Astrocyte (in vitro differentiated cells and primary cell): Measurements from ENCODE around the gene FSD1.

Source experiments
- CTCF ChIP-seq: IDR thresholded peaks from 2 replicates; pipeline ENCODE4 v1.5.1; 2011; ENCODE audit warnings: low read depth, mild to moderate bottlenecking, inconsistent platforms, low read length, moderate library complexity; ENCODE audit not compliant: insufficient read depth
- EZH2 ChIP-seq: IDR thresholded peaks from 2 replicates; pipeline ENCODE4 v1.6.1; 2012; ENCODE audit warnings: mild to moderate bottlenecking, low read length, inconsistent platforms; ENCODE audit not compliant: insufficient read depth

GRCh38 chr19:4302243-4302640 is 2.2 kb upstream of the FSD1 start, which contains the start of gene TMIGD2:
- no peak for TF ChIP-seq CTCF
- TF ChIP-seq EZH2 = no peak
